GM20000 (cell line): ENCODE measurements around the gene UNC5B.

ENCODE experiments used
- DNase-seq: peaks from one replicate; pipeline ENCODE4 v3.0.0; 2012; ENCODE audit warnings: low spot score
- TF ChIP-seq, protein P1 (sequence below): IDR thresholded peaks from 2 replicates; pipeline ENCODE4 v1.5.1; 2012; ENCODE audit warnings: mild to moderate bottlenecking, control low read depth; ENCODE audit errors: extremely low read depth, missing control alignments

Gene UNC5B

GRCh38 chr10:71197955-71198354 lies 14.4 kb upstream of the UNC5B start:
- TF ChIP-seq, protein P1, sequence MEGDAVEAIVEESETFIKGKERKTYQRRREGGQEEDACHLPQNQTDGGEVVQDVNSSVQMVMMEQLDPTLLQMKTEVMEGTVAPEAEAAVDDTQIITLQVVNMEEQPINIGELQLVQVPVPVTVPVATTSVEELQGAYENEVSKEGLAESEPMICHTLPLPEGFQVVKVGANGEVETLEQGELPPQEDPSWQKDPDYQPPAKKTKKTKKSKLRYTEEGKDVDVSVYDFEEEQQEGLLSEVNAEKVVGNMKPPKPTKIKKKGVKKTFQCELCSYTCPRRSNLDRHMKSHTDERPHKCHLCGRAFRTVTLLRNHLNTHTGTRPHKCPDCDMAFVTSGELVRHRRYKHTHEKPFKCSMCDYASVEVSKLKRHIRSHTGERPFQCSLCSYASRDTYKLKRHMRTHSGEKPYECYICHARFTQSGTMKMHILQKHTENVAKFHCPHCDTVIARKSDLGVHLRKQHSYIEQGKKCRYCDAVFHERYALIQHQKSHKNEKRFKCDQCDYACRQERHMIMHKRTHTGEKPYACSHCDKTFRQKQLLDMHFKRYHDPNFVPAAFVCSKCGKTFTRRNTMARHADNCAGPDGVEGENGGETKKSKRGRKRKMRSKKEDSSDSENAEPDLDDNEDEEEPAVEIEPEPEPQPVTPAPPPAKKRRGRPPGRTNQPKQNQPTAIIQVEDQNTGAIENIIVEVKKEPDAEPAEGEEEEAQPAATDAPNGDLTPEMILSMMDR: no peak

GRCh38 chr10:71201849-71202248 lies 10.5 kb upstream of the UNC5B start:
- DNase-seq: no peak
- TF ChIP-seq, protein P1: no peak

More at GRCh38 chr10:71197955-71198354, 14.4 kb upstream of the UNC5B start:
- DNase-seq: no peak

DNA sequence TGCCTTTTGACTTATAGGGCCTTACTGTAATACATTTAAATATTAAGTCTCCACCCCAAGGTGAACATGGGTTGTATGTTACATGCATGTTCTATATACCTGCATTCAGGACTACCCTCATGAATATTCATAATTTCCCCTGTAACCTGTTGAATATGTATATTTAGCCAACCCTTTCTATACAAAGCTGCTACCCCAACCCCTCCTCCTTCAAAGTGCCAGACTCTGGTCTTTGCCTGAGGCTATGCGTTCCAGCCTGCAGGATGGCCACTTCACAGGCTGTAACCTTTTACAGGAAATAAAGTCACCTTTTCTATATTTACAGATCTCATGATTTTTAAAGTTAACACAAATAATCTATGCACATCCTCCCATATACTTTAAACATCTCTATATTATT lies 10.1 kb upstream of the UNC5B start:
- TF ChIP-seq, protein P1: no peak
- no peak for DNase-seq

DNA sequence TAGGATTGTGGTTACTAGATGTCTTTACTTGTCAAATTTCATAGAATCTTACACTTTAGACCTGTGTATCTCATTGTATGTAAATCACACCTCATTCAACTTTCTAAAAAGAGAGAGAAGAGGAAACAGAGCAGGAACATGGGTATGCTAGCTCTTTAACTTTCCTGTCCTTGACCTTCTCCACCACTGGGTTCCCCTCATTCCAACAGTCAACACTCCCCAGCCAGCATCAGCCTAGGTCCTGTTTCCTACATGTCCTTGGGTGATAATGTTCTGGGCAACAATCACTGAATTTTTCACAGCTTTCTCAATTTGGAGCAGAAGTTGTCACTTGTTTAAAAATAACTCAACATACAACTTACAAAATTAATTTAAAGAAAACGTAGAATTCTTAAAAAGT lies 9.2 kb upstream of the UNC5B start:
- TF ChIP-seq, protein P1: no peak
- DNase-seq: no peak

DNA sequence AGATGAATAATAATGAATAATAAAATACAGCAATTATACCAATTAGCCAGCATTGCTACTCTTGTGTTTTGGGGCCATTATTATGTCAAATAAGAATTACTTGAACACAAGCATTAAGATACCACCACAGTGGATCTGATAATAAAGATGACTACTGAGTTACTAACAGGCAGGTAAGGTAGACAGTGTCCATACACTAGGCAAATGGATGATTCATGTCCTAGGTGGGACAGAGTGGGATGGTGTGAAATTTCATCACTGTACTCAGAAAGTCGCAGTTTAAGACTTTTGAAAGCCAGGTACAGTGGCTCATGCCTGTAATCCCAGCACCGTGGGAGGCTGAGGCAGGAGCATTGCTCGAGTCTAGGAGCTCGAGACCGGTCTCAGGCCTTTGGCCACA lies 8.7 kb upstream of the UNC5B start:
- DNase-seq: no peak
- TF ChIP-seq, protein P1: no peak

- DNase-seq: no peak
- TF ChIP-seq, protein P1: no peak
These were observed 7.6 kb upstream of the UNC5B start for GRCh38 chr10:71204746-71205145.

GRCh38 chr10:71205468-71205867 lies 6.9 kb upstream of the UNC5B start:
- no peak for DNase-seq
- TF ChIP-seq, protein P1: no peak
